Measurements from ENCODE around the gene THAP9. TPM values are rescaled to one million over a fixed set of nuclear protein-coding genes. Genes with fewer than 3 reads are reported as not detected.

The THAP9 gene
- polyA plus RNA-seq, 2 of the 4 experiments (the other 2 are of a cell fraction): 1.7 to 5.3 TPM

DNA sequence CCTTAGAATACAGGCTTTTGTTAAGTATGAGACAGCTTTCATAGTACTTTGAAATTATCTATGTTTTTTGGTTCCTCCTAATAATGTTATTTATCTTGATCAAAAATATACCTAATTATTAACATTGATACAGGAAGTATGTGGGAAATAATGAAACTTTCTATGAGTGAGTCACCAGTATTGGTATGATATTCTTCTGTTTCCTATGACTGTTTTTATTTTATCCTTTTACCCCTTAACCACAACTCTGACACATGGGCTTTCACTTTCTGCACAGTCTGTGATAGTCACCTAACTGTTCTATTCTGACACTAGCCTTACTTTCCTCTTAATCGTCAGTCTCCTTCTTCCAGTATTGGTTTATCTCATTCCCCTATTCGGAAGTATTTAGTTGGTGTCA, 4.7 kb downstream of the THAP9 start:
- CTCF ChIA-PET: interaction anchor here (1.3 kb wide), 1 partner anchor 14 kb away, joined by 3 read pairs; no protein-coding TSS in a partner anchor
- Histone ChIP-seq H3K4me2 (no peak overlapping the region), H3K4me1 (peaks cover 8% of the 10 kb centered on the region; the same call in 1 of the 3 replicates), H3K27ac (no peak overlapping the region), H3K4me3 (no peak overlapping the region), H3K9me3 (no peaks in the 10 kb centered on the region)
- POLR2A ChIA-PET: no interaction called here
- TF ChIP-seq KDM5A (IDR thresholded peaks at IDR 0.05) (no peak), SMC3 (IDR thresholded peaks at IDR 0.05) (no peak), RARB (CRISPR knock-in tag; IDR thresholded peaks at IDR 0.05) (no peak)
- FAIRE-seq: no peak
- no peak for ATAC-seq
- WGBS (ENCODE audit: missing lambda C conversion rate): 87% methylated on average over 2 of the region's 2 CpGs
- DNase-seq (ENCODE audit: low read depth in 1 of 2, low spot score in 1 of 2): no peak

DNA sequence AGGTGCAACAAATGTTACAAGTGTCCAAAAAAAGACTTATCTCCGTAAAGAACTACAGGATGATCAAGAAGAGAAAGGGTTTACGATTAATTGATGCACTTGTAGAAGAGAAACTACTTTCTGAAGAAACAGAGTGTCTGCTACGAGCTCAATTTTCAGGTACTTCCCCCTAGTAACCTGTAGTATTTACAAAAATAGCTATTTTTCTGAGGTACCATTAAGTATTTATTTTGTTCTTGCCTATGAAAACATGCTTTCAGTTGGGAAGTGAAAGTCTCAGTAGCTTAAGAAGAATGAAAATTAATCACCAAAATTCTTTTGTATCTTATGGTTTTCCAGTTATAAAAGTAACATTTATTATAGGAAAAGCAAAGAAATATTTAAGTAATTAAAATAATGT, 5.9 kb downstream of the THAP9 start:
- ATAC-seq: no peak
- no peak overlapping the region for H3K27ac ChIP-seq
- no peaks in the 10 kb centered on the region for H3K9me3 ChIP-seq
- no peak overlapping the region for H3K4me2 ChIP-seq
- CTCF ChIA-PET: no interaction called here
- WGBS (ENCODE audit: missing lambda C conversion rate): 83% methylated on average over 3 of the region's 3 CpGs
- no peak for FAIRE-seq
- POLR2A ChIA-PET: interaction anchor here (0.5 to 1.0 kb wide), 2 partner anchors 17 to 128 kb away, joined by 3 to 5 read pairs; partner anchors contain the start of gene COPS4
- no peak for DNase-seq (ENCODE audit: low read depth in 1 of 2, low spot score in 1 of 2)
- TF ChIP-seq CHD4 (IDR thresholded peaks at IDR 0.05; ENCODE audit: borderline replicate concordance): no peak
- TF ChIP-seq, protein P1, sequence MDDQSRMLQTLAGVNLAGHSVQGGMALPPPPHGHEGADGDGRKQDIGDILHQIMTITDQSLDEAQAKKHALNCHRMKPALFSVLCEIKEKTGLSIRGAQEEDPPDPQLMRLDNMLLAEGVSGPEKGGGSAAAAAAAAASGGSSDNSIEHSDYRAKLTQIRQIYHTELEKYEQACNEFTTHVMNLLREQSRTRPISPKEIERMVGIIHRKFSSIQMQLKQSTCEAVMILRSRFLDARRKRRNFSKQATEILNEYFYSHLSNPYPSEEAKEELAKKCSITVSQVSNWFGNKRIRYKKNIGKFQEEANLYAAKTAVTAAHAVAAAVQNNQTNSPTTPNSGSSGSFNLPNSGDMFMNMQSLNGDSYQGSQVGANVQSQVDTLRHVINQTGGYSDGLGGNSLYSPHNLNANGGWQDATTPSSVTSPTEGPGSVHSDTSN (IDR thresholded peaks at IDR 0.05): no peak
- no peak for TF ChIP-seq FOXS1 (CRISPR knock-in tag; IDR thresholded peaks at IDR 0.05)
- no peak overlapping the region for H3K4me3 ChIP-seq
- peaks cover 8% of the 10 kb centered on the region; the same call in 1 of the 3 replicates for H3K4me1 ChIP-seq

DNA sequence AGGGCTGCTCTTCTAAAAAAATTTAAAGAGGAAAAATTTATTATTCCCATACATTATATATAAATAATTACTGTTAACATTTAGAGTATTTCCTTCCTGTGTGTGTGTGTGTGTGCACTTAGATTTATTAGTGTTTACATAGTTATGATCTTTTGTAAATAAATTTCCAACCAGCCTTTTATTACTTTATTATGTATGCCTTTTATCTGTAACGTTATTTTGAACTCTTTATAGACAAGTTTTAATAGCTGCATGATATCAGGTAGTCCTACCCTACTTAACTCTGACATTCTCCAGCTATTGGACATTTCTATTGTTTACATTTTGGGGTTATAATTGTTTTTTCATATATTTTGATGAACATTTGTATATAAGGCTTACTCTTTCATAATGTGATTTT, 8.8 kb downstream of the THAP9 start:
- no peaks in the 10 kb centered on the region for H3K9me3 ChIP-seq
- no peak for TF ChIP-seq NR3C1 (IDR thresholded peaks at IDR 0.05)
- TF ChIP-seq, protein P2, sequence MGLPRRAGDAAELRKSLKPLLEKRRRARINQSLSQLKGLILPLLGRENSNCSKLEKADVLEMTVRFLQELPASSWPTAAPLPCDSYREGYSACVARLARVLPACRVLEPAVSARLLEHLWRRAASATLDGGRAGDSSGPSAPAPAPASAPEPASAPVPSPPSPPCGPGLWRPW (IDR thresholded peaks at IDR 0.05): no peak
- TF ChIP-seq FOXS1 (CRISPR knock-in tag; IDR thresholded peaks at IDR 0.05): no peak
- TF ChIP-seq, protein P3, sequence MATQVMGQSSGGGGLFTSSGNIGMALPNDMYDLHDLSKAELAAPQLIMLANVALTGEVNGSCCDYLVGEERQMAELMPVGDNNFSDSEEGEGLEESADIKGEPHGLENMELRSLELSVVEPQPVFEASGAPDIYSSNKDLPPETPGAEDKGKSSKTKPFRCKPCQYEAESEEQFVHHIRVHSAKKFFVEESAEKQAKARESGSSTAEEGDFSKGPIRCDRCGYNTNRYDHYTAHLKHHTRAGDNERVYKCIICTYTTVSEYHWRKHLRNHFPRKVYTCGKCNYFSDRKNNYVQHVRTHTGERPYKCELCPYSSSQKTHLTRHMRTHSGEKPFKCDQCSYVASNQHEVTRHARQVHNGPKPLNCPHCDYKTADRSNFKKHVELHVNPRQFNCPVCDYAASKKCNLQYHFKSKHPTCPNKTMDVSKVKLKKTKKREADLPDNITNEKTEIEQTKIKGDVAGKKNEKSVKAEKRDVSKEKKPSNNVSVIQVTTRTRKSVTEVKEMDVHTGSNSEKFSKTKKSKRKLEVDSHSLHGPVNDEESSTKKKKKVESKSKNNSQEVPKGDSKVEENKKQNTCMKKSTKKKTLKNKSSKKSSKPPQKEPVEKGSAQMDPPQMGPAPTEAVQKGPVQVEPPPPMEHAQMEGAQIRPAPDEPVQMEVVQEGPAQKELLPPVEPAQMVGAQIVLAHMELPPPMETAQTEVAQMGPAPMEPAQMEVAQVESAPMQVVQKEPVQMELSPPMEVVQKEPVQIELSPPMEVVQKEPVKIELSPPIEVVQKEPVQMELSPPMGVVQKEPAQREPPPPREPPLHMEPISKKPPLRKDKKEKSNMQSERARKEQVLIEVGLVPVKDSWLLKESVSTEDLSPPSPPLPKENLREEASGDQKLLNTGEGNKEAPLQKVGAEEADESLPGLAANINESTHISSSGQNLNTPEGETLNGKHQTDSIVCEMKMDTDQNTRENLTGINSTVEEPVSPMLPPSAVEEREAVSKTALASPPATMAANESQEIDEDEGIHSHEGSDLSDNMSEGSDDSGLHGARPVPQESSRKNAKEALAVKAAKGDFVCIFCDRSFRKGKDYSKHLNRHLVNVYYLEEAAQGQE (IDR thresholded peaks at IDR 0.05): no peak
- no peak for TF ChIP-seq JUNB (IDR thresholded peaks at IDR 0.05)
- TF ChIP-seq, protein P4, sequence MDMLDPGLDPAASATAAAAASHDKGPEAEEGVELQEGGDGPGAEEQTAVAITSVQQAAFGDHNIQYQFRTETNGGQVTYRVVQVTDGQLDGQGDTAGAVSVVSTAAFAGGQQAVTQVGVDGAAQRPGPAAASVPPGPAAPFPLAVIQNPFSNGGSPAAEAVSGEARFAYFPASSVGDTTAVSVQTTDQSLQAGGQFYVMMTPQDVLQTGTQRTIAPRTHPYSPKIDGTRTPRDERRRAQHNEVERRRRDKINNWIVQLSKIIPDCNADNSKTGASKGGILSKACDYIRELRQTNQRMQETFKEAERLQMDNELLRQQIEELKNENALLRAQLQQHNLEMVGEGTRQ (IDR thresholded peaks at IDR 0.05): no peak
- TF ChIP-seq RNF2 (IDR thresholded peaks at IDR 0.05; ENCODE audit: borderline replicate concordance, low read depth): no peak
- TF ChIP-seq NFE2L2 (conservative IDR thresholded peaks at IDR 0.05; ENCODE audit: low read length): no peak
- DNase-seq (ENCODE audit: low read depth in 1 of 2, low spot score in 1 of 2) (no peak), ATAC-seq (no peak), FAIRE-seq (no peak)
- H3K27ac ChIP-seq: no peak overlapping the region
- ChIA-PET POLR2A (no interaction called here), CTCF (no interaction called here)
- 55% methylated on average over 1 of the region's 1 CpG for WGBS (ENCODE audit: missing lambda C conversion rate)
- no peaks in the 10 kb centered on the region for H3K4me1 ChIP-seq
- H3K4me3 ChIP-seq: no peak overlapping the region
- H3K4me2 ChIP-seq: no peak overlapping the region

DNA sequence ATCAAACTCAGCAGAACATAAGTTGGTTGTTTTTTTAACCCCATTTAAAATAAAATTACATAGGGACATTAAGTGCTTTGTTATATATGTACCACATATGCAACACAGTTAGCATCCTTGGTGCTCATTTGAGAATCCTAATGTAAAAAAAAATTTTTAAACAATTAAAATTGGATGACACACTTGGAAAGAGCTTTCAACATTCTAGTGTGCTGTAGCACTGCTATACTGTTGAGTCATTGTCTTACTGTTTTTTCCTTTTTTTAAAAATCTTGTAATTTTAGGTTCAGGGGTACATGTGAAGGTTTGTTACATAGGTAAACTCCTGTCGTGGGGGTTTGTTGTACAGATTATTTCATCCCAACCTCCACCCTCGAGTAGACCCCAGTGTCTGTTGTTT, 12.8 kb downstream of the THAP9 start:
- no peaks in the 10 kb centered on the region for H3K4me1 ChIP-seq
- H3K27ac ChIP-seq: no peak overlapping the region
- POLR2A ChIA-PET: no interaction called here
- no peak overlapping the region for H3K4me2 ChIP-seq
- ATAC-seq (no peak), FAIRE-seq (no peak), DNase-seq (ENCODE audit: low read depth in 1 of 2, low spot score in 1 of 2) (no peak)
- 35% methylated on average over 2 of the region's 2 CpGs for WGBS (ENCODE audit: missing lambda C conversion rate)
- no peaks in the 10 kb centered on the region for H3K9me3 ChIP-seq
- CTCF ChIA-PET: interaction anchor here (1.4 kb wide), 1 partner anchor 79 kb away, joined by 3 read pairs; no protein-coding TSS in a partner anchor
- H3K4me3 ChIP-seq: no peak overlapping the region
- no peak for TF ChIP-seq ZNF302 (CRISPR knock-in tag; IDR thresholded peaks at IDR 0.05)
- TF ChIP-seq, protein P5, sequence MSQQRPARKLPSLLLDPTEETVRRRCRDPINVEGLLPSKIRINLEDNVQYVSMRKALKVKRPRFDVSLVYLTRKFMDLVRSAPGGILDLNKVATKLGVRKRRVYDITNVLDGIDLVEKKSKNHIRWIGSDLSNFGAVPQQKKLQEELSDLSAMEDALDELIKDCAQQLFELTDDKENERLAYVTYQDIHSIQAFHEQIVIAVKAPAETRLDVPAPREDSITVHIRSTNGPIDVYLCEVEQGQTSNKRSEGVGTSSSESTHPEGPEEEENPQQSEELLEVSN (IDR thresholded peaks at IDR 0.05; ENCODE audit: borderline replicate concordance, low read depth): no peak
- no peak for TF ChIP-seq EHF (CRISPR knock-in tag; IDR thresholded peaks at IDR 0.05)
- TF ChIP-seq HOXA7 (CRISPR knock-in tag; IDR thresholded peaks at IDR 0.05): no peak
- TF ChIP-seq EP300 (IDR thresholded peaks at IDR 0.05): no peak
- TF ChIP-seq NFE2L2 (conservative IDR thresholded peaks at IDR 0.05; ENCODE audit: low read length): no peak
- TF ChIP-seq GATA3 (IDR thresholded peaks at IDR 0.05; ENCODE audit: borderline replicate concordance): no peak
- no peak for TF ChIP-seq SMC3 (IDR thresholded peaks at IDR 0.05)
- no peak for TF ChIP-seq MAFK (IDR thresholded peaks at IDR 0.05; ENCODE audit: partially characterized antibody)
- TF ChIP-seq, protein P6, sequence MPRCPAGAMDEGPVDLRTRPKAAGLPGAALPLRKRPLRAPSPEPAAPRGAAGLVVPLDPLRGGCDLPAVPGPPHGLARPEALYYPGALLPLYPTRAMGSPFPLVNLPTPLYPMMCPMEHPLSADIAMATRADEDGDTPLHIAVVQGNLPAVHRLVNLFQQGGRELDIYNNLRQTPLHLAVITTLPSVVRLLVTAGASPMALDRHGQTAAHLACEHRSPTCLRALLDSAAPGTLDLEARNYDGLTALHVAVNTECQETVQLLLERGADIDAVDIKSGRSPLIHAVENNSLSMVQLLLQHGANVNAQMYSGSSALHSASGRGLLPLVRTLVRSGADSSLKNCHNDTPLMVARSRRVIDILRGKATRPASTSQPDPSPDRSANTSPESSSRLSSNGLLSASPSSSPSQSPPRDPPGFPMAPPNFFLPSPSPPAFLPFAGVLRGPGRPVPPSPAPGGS (IDR thresholded peaks at IDR 0.05): no peak
- no peak for TF ChIP-seq CEBPB (IDR thresholded peaks at IDR 0.05)
- TF ChIP-seq RNF2 (IDR thresholded peaks at IDR 0.05; ENCODE audit: borderline replicate concordance, low read depth): no peak
- TF ChIP-seq, protein P1 (IDR thresholded peaks at IDR 0.05): no peak
